Activated T-helper 1 cell treated with anti-CD3 and anti-CD28 coated beads, Interleukin-2, amount 50 U/mL, for 16 hours (primary cell): ENCODE results near the gene NAALADL1.
A peak's percentile ranks its signal among the peaks of the same experiment; 100 is the strongest.
"Not testable (repeated sequence)": the region's sequence is repeated elsewhere in the genome, so short reads cannot be mapped to it uniquely, and the experiment has no call there.

Experiments
- DNase-seq, 2 donors: peaks; one replicate each; pipeline ENCODE4 v3.0.0-alpha.2; 2020; ENCODE audit warnings: low read depth in 1 of 2, low spot score in 1 of 2

NAALADL1 gene

GRCh38 chr11:65017937-65018336 is 40.4 kb downstream of the NAALADL1 start:
- DNase-seq, result no peak

DNA sequence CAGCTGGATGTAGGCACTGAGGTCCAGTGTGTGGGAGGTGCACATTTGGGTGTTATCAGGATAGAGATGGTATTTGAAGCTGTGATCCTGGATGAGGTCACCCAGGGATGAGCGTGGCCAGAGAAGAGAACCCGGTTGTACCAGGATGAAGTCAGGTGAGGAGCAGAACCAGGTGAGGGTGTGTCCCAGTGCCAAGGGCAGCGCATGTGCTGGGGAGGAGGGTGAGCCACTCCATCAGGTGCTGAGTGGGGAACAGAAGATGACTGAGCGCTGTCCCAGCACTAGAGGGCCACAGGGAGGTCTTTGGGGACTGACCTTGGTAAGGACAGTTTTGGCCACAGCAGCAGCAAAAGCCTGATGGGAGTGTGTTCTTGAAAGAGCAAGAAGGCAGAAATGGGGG is 41.6 kb downstream of the NAALADL1 start:
- no peak for DNase-seq

DNA sequence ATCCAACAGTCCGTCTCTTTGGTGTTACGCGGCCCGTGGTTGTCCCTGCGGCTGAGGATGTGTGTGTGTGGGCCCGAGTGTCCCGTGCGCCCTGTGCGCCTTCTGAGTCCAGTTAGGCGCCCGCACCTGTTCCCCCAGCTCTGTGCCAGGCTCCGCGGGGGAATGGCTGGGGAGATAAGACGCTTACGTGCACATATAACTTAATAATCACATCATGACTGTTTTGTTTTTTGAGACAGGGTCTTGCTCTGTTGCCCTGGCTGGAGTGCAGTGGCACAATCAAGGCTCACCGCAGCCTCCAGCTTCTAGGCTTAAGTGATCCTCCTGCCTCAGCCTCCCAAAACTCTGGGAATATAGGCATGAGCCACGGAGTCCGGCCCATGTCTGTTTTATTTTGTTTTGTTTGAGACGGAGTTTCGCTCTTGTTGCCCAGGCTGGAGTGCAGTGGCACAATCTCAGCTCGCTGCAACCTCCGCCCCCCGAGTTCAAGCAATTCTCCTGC is 43.6 kb downstream of the NAALADL1 start:
- no peak for DNase-seq

- peak; percentile 61 to 78 for DNase-seq
These were observed 44.2 kb downstream of the NAALADL1 start, which contains the start of gene ARL2 for GRCh38 chr11:65013888-65014725. Gene ARL2 (plus strand): TSS chr11:65014160. CDS start chr11:65014208, 48 bp downstream.

DNA sequence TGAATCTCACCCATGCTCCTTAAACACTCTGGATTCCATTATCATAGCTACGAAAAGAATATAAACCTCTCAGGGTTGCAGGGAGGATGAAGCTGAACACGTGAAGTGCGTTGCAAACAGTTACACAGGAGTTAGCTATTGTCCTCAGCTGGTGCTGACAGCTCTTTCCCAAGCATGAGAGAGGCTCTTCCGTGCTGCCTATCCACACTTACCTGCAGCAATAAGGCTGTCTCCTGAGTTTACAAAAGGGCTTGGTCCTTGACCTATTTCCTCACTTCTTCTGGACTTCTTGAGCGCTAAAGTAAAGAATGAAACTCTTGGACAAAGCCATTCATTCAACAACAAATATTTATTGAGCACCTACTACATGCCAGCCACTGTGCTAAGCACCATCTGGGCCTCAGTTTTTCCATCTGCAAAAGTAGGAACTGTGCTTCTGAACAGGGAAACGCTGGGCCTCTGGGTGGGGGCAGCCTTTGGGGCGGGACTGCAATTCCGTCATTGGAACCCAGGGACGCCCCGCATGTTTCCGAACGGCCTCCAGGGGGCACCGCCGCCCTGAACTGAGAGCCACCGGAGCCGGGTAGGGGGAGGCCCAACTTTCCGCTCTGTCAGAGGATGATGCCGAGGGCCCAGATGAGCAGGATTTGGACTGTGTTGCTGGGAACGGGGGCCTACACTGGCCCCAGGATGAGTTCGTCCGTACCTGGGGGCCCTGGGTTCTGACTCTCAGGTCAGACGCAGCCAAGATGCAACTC is 45.0 kb downstream of the NAALADL1 start:
- DNase-seq, result peak; percentile 75 to 82

GRCh38 chr11:65008873-65009272 is 49.5 kb downstream of the NAALADL1 start:
- DNase-seq, result no peak

DNA sequence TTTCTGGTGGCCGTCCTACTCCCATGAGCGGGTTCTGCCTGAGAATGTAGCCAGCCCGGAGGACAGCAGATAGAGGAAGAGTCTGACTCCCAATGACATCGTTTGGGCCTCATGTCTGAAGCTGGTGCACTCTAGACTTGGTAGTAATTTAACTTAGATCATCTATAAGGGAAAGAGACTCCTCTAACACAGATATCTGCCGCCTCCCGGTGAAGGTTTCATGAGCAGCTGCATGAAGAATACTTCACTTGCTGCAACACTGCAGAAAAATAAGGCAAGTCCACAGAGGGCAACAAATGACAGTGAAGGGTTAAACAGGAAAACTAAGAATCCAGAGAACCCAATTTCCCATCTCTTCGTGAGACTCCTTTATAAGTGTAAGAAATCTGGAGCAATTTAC is 50.3 kb downstream of the NAALADL1 start:
- no peak for DNase-seq

DNA sequence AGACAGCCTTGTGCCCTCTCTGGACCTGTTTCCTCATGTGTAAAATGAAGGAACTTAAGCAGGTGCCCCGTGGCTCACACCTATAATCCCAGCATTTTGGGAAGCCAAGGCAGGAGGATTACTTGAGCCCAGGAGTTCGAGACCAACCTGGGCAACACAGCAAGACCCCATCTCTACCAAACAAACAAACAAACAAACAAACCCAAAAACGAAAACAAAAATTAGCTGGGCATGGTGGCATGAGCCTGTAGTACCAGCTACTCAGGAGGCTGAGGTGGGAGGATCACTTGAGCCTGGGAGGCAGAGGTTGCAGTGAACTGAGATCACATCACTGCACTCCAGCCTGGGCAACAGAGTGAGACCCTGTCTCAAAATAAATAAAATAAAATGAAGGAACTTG is 54.4 kb downstream of the NAALADL1 start:
- DNase-seq, result not testable (repeated sequence)

- no peak for DNase-seq
These were observed 55.1 kb downstream of the NAALADL1 start for GRCh38 chr11:65003282-65003681.

DNA sequence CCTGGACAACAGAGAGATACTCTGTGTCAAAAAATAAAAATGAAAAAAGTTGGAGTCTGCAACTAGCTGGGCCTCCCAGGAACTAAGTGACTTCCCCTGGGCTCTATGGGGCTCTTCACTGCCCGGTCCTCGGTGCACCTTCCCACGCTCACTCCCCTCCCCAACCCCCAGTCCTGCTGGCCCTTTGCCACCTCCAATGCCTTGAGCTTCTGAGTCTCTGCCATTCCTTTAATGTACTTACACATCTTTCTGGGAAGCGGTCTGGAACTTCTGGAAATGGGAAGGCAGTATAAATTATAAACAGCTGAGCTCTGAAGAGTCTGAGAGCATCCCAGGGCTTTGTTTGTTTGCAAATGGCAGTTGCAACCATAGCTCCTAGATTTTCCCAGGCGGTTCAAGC is 55.6 kb downstream of the NAALADL1 start:
- DNase-seq, result no peak

- DNase-seq, result no peak
These were observed 58.9 kb downstream of the NAALADL1 start for GRCh38 chr11:64999478-64999877.

GRCh38 chr11:64998690-64999431 is 59.5 kb downstream of the NAALADL1 start:
- DNase-seq, result no peak

DNA sequence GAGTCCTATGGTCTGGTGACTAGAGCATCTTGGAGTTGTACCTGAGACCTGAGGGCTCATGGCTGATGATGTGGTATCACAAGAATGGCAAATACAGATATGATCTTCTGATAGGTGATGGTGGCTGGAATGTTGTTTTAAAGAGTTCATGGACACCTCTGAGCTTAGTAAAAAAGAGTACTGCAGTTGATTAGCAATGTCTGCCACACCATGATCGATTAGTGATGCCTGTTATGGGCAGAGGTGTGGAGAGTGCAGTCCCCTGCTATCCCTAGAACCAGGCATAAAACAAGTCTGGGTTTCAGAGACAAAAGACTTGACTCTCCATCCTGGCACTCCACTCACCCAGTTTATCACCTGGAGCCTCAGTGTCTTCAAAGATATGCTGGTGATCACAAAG is 60.2 kb downstream of the NAALADL1 start:
- no peak for DNase-seq

- DNase-seq, result no peak
These were observed 61.5 kb downstream of the NAALADL1 start, which contains the start of gene BATF2 for GRCh38 chr11:64996710-64997380. Gene BATF2 (minus strand): TSS chr11:64996971. CDS start chr11:64996914, 57 bp downstream.

GRCh38 chr11:64996327-64996709 is 62.0 kb downstream of the NAALADL1 start:
- no peak for DNase-seq
